ENCODE results near the gene OR1N1. TPM values are rescaled to one million over a fixed set of nuclear protein-coding genes. Genes with fewer than 3 reads are reported as not detected.

OR1N1 gene
- not detected in 2 replicates for total RNA-seq

DNA sequence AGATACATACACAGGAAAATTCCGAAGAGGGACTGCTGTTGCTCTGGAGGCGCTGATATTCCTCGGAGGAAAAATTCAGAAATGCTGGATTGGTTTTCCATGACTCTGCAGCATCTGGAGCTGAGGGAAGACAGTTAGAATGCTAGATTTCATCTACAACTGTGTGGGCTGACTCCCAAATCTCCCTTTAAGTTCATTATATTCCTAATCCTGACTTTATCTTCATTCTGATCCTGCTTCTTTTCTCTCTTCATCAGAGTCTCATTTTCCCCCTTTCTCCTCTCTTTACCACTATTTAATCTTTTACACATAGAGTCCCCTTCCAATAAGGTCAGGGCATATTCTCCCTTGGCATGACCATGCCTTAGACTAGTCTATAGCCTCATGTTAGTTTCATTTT is at the start of gene OR1N1:
OR1N1 (minus strand) TSS at position 101 of the 400 bp plus-strand sequence; CDS start at position 101, 0 bp downstream.

GRCh38 chr9:122552812-122553211 is 25.7 kb upstream of the OR1N1 start, which contains the start of gene OR1N2:
Gene OR1N2 (plus strand): TSS chr9:122553112. CDS start chr9:122553212, 100 bp downstream.

GRCh38 chr9:122518841-122519240 is 8.3 kb downstream of the OR1N1 start, which contains the start of gene OR1J4:
Gene OR1J4 (plus strand): TSS chr9:122519141. CDS start chr9:122519141, 0 bp downstream.

DNA sequence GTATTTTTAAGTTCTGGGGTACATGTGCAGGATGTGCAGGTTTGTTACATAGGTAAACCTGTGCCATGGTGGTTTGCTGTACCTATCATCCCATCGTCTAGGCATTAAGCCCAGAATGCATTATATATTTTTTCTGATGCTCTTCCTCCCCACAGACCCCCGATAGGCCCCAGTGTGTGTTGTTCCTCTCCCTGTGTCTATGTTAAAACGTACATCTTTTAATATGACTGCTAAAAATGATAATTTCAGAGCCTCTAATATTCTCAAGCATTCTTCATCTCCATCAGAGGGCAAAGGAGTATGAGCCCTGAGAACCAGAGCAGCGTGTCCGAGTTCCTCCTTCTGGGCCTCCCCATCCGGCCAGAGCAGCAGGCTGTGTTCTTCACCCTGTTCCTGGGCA is 16.6 kb downstream of the OR1N1 start, which contains the start of gene OR1J2:
OR1J2 (plus strand) TSS at position 301 of the 400 bp plus-strand sequence; CDS start at position 301, 0 bp downstream.

DNA sequence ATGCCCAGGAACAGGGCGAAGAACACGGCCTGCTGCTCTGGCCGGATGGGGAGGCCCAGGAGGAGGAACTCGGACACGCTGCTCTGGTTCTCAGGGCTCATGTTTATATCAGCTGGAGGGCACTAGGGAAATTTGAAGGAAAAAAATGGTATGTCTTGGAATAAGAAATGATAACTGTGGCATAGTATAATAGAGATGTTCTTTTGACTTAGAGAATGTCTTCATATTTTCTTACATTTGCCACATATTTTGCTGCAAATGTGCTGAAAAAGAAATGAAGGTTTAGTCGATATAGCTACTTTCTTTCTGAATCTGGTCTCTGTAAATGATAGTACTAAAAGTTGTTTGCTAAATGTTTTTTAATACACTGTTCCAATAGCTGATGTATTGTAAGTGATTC is 49.3 kb downstream of the OR1N1 start, which contains the start of gene OR1J1:
OR1J1 (minus strand) TSS at position 101 of the 400 bp plus-strand sequence; CDS start at position 101, 0 bp downstream.

Other genes with a start within 250 kb of the OR1N1 start
- gene PTGS1, start 156.3 kb downstream of the OR1N1 start, total RNA-seq, result 0.16 and 1.4 TPM in 2 replicates
- gene OR1J1, start 49.4 kb downstream of the OR1N1 start, total RNA-seq, result not detected in 2 replicates
- not detected in 2 replicates for gene OR1J2, start 16.5 kb downstream of the OR1N1 start, total RNA-seq
- gene OR1J4, start 8.2 kb downstream of the OR1N1 start, total RNA-seq, result not detected in 2 replicates
- not detected in 2 replicates for gene OR1N2, start 25.8 kb upstream of the OR1N1 start, total RNA-seq
- gene OR1L8, start 56.1 kb upstream of the OR1N1 start, total RNA-seq, result not detected in 2 replicates
- gene OR1Q1, start 87.4 kb upstream of the OR1N1 start, total RNA-seq, result not detected in 2 replicates
- not detected in 2 replicates for gene OR1B1, start 130.3 kb upstream of the OR1N1 start, total RNA-seq
- not detected in 2 replicates for gene OR1L1, start 134.4 kb upstream of the OR1N1 start, total RNA-seq
- gene OR1L3, start 147.8 kb upstream of the OR1N1 start, total RNA-seq, result not detected in 2 replicates
- gene OR1L4, start 196.7 kb upstream of the OR1N1 start, total RNA-seq, result not detected in 2 replicates
- gene OR1L6, start 215.0 kb upstream of the OR1N1 start, total RNA-seq, result not detected in 2 replicates

Data from mesangial cell (primary cell).